H1 (cell line): Measurements from ENCODE around the gene BLCAP. TPM values are rescaled to one million over a fixed set of nuclear protein-coding genes. Genes with fewer than 3 reads are reported as not detected.

Source experiments
- CTCF ChIA-PET: fragments of 300-600 bp; sonication (Branson Sonifier 250); formaldehyde crosslinking; loops from one replicate; lab custom pipeline; 2021; ENCODE audit not compliant: partially characterized antibody; lab: Charles Lee
- POLR2A ChIA-PET: fragments of 300-600 bp; sonication (Branson Sonifier 250); formaldehyde crosslinking; loops from one replicate; lab custom pipeline; 2021; ENCODE audit warnings: inconsistent platforms; ENCODE audit not compliant: partially characterized antibody; lab: Charles Lee
- DNase-seq, 2 experiments: peaks; one replicate each; pipeline versions ENCODE4 v3.0.0 to v3.0.0-alpha.2; 2010 to 2022; ENCODE audit warnings: low spot score in 2 of 2, low read depth in 1 of 2, mixed read lengths in 1 of 2
- FAIRE-seq: peaks from 2 replicates; lab custom pipeline; 2011; peaks lifted over from hg19 to GRCh38; lab: Jason Lieb, UNC
- H2AFZ ChIP-seq: 2 replicates; pipeline ENCODE4 v1.8.1; 2012; ENCODE audit warnings: low read length, inconsistent platforms
- H2AK5ac ChIP-seq: 2 replicates; pipeline ENCODE4 v1.6.1; 2013; ENCODE audit warnings: low read depth, low read length
- H2BK120ac ChIP-seq: replicated peaks from 2 replicates; pipeline ENCODE3; 2013; ENCODE audit warnings: low read depth, low read length, inconsistent platforms
- H2BK12ac ChIP-seq: 2 replicates; pipeline ENCODE4 v1.6.1; 2013; ENCODE audit warnings: low read depth, low read length
- H2BK15ac ChIP-seq: 2 replicates; pipeline ENCODE4 v1.6.1; 2013; ENCODE audit warnings: low read length
- H2BK20ac ChIP-seq: 2 replicates; pipeline ENCODE4 v1.6.1; 2013; ENCODE audit warnings: low read length
- H2BK5ac ChIP-seq: 2 replicates; pipeline ENCODE4 v1.6.1; 2013; ENCODE audit warnings: low read depth, low read length
- H3K14ac ChIP-seq: 2 replicates; pipeline ENCODE4 v1.6.1; 2013; ENCODE audit warnings: inconsistent platforms; ENCODE audit not compliant: insufficient read length
- H3K18ac ChIP-seq: 2 replicates; pipeline ENCODE4 v1.6.1; 2013; ENCODE audit warnings: low read length; ENCODE audit errors: extremely low read depth
- H3K23ac ChIP-seq: 2 replicates; pipeline ENCODE4 v1.6.1; 2013; ENCODE audit warnings: inconsistent platforms; ENCODE audit not compliant: insufficient read length
- H3K23me2 ChIP-seq: 2 replicates; pipeline ENCODE4 v1.6.1; 2013; ENCODE audit warnings: low read depth, low read length
- H3K27ac ChIP-seq: 2 replicates; pipeline ENCODE4 v1.6.1; 2011; ENCODE audit warnings: low read depth, low read length, inconsistent platforms
- H3K27me3 ChIP-seq, 4 experiments: replicated peaks in 1 of 4; 1 replicate in 1 of 4; 2 replicates in 3 of 4; pipeline versions ENCODE4 v1.6.1 to v1.8.1; 2011 to 2013; ENCODE audit warnings: low read length in 3 of 4, mild to moderate bottlenecking in 3 of 4, inconsistent platforms in 2 of 4, mixed read lengths in 2 of 4, moderate library complexity in 1 of 4; ENCODE audit not compliant: control insufficient read depth in 3 of 4, insufficient read depth in 3 of 4; ENCODE audit errors: extremely low read depth in 1 of 4
- H3K36me3 ChIP-seq, 4 experiments: 2 replicates each; pipeline versions ENCODE4 v1.6.1 to v1.8.1; 2011 to 2013; ENCODE audit warnings: mild to moderate bottlenecking in 4 of 4, low read length in 3 of 4, moderate library complexity in 2 of 4, control low read depth in 1 of 4, inconsistent platforms in 1 of 4; ENCODE audit not compliant: insufficient read depth in 4 of 4, control insufficient read depth in 2 of 4
- H3K4ac ChIP-seq: replicated peaks from 2 replicates; pipeline ENCODE3; 2013; ENCODE audit warnings: low read length, low read depth, mixed read lengths, inconsistent platforms; ENCODE audit not compliant: insufficient read length
- H3K4me1 ChIP-seq, 4 experiments: replicated peaks in 1 of 4; 1 replicate in 1 of 4; 2 replicates in 3 of 4; pipeline versions ENCODE4 v1.6.1 to v1.8.1; 2011 to 2013; ENCODE audit warnings: low read length in 3 of 4, inconsistent platforms in 2 of 4, mixed read lengths in 1 of 4; ENCODE audit not compliant: insufficient read depth in 4 of 4, control insufficient read depth in 3 of 4
- H3K4me2 ChIP-seq, 2 experiments: 2 replicates each; pipeline versions ENCODE4 v1.6.1 to v1.8.1; 2011 to 2013; ENCODE audit warnings: low read depth in 2 of 2, low read length in 2 of 2, control low read depth in 1 of 2, inconsistent platforms in 1 of 2, mild to moderate bottlenecking in 1 of 2; ENCODE audit not compliant: insufficient read depth in 1 of 2
- H3K4me3 ChIP-seq, 4 experiments: fragments of 200-600, 300-600 bp in 1 of 4; sonication (generic), shearing (Covaris generic), sonication (Bioruptor Twin) in 1 of 4; 2 replicates each; pipeline versions ENCODE4 v1.5.1 to v1.8.1; 2011 to 2016; ENCODE audit warnings: low read length in 4 of 4, low read depth in 3 of 4, control low read depth in 2 of 4, inconsistent platforms in 2 of 4, mild to moderate bottlenecking in 2 of 4, mixed read lengths in 1 of 4, moderate library complexity in 1 of 4; ENCODE audit not compliant: insufficient read depth in 2 of 4; ENCODE audit errors: extremely low read depth in 1 of 4
- H3K56ac ChIP-seq: replicated peaks from 2 replicates; pipeline ENCODE3; 2013; ENCODE audit warnings: low read depth, mild to moderate bottlenecking, mixed read lengths, low read length, inconsistent platforms; ENCODE audit not compliant: insufficient read length
- H3K79me1 ChIP-seq: 2 replicates; pipeline ENCODE4 v1.6.1; 2013; ENCODE audit warnings: low read depth, low read length, control low read depth
- H3K79me2 ChIP-seq, 2 experiments: 2 replicates each; pipeline versions ENCODE4 v1.6.1 to v1.8.1; 2012 to 2013; ENCODE audit warnings: low read length in 2 of 2, mild to moderate bottlenecking in 2 of 2, inconsistent platforms in 1 of 2; ENCODE audit not compliant: insufficient read depth in 2 of 2, control insufficient read depth in 1 of 2
- H3K9ac ChIP-seq, 4 experiments: replicated peaks in 1 of 4; 1 replicate in 1 of 4; 2 replicates in 3 of 4; pipeline versions ENCODE4 v1.6.1 to v1.8.1; 2011 to 2013; ENCODE audit warnings: low read depth in 3 of 4, low read length in 3 of 4, control low read depth in 2 of 4, mild to moderate bottlenecking in 2 of 4, moderate library complexity in 2 of 4, inconsistent platforms in 1 of 4; ENCODE audit errors: extremely low read depth in 1 of 4
- H3K9me3 ChIP-seq, 2 experiments: 2 replicates each; pipeline versions ENCODE4 v1.6.1 to v1.8.1; 2012 to 2013; ENCODE audit warnings: mild to moderate bottlenecking in 2 of 2, moderate library complexity in 2 of 2, control low read depth in 1 of 2, inconsistent platforms in 1 of 2, low read depth in 1 of 2, low read length in 1 of 2, mixed read lengths in 1 of 2; ENCODE audit not compliant: insufficient read depth in 2 of 2
- H4K20me1 ChIP-seq, 2 experiments: replicated peaks in 1 of 2; 2 replicates each; pipeline versions ENCODE3 to v1.8.1; 2011 to 2013; ENCODE audit warnings: inconsistent platforms in 2 of 2, low read length in 2 of 2, mild to moderate bottlenecking in 1 of 2; ENCODE audit not compliant: insufficient read depth in 2 of 2, control insufficient read depth in 1 of 2
- H4K5ac ChIP-seq: 2 replicates; pipeline ENCODE4 v1.6.1; 2013; ENCODE audit warnings: low read length, low read depth, mixed read lengths, inconsistent platforms; ENCODE audit not compliant: insufficient read length
- H4K8ac ChIP-seq: 2 replicates; pipeline ENCODE4 v1.8.0; 2013; ENCODE audit warnings: mild to moderate bottlenecking, moderate library complexity, low read length, inconsistent platforms; ENCODE audit not compliant: insufficient read depth; ENCODE audit errors: extremely low read depth
- H4K91ac ChIP-seq: replicated peaks from 2 replicates; pipeline ENCODE3; 2013; ENCODE audit warnings: low read length, mixed read lengths, inconsistent platforms; ENCODE audit not compliant: insufficient read length
- BCL11A ChIP-seq, 2 experiments: IDR thresholded peaks; one replicate each; pipeline ENCODE4 v1.6.1; 2011; ENCODE audit warnings: low read depth in 2 of 2, low read length in 2 of 2, mild to moderate bottlenecking in 2 of 2
- CEBPB ChIP-seq: IDR thresholded peaks from 2 replicates; pipeline ENCODE4 v1.6.1; 2012; ENCODE audit warnings: low read depth, low read length
- CHD1 ChIP-seq: IDR thresholded peaks from 2 replicates; pipeline ENCODE4 v1.6.1; 2012; ENCODE audit warnings: low read depth, low read length, improper control_type of control experiment
- CHD2 ChIP-seq: IDR thresholded peaks from 2 replicates; pipeline ENCODE4 v1.6.1; 2012; ENCODE audit warnings: low read length, improper control_type of control experiment
- CREB1 ChIP-seq: IDR thresholded peaks from 2 replicates; pipeline ENCODE4 v1.6.1; 2012; ENCODE audit warnings: inconsistent platforms
- JUND ChIP-seq: IDR thresholded peaks from 2 replicates; pipeline ENCODE4 v1.6.1; 2011; ENCODE audit warnings: mild to moderate bottlenecking, improper control_type of control experiment, low read length
- KDM1A ChIP-seq: fragments of 200-600, 300-600 bp; sonication (generic); IDR thresholded peaks from 2 replicates; pipeline ENCODE4 v1.7.1; 2016; ENCODE audit warnings: mild to moderate bottlenecking, low read length, borderline replicate concordance
- KDM4A ChIP-seq: IDR thresholded peaks from one replicate; pipeline ENCODE4 v1.7.1; 2012; ENCODE audit warnings: low read depth, mild to moderate bottlenecking, moderate library complexity, low read length, inconsistent platforms; ENCODE audit not compliant: severe bottlenecking
- POU5F1 ChIP-seq: IDR thresholded peaks from 2 replicates; pipeline ENCODE4 v1.6.1; 2011; ENCODE audit warnings: low read depth, mild to moderate bottlenecking, low read length, moderate library complexity
- SIN3A ChIP-seq, 2 experiments: IDR thresholded peaks in 1 of 2; conservative IDR thresholded peaks in 1 of 2; 2 replicates each; pipeline ENCODE4 v1.6.1; 2011 to 2012; ENCODE audit warnings: low read length in 2 of 2, improper control_type of control experiment in 1 of 2, low read depth in 1 of 2, mild to moderate bottlenecking in 1 of 2
- SUZ12 ChIP-seq: fragments of 200-600 bp; sonication (generic); IDR thresholded peaks from 2 replicates; pipeline ENCODE4 v1.6.1; 2012; ENCODE audit warnings: mild to moderate bottlenecking, inconsistent platforms, low read length, moderate library complexity, mixed read lengths
- WGBS, 2 experiments: shearing (Covaris generic) in 1 of 2; methylation state at CpG; one replicate each; pipeline versions ENCODE4 v1.1.6 to v1.1.7; 2013 to 2015; ENCODE audit warnings: low lambda C conversion rate in 2 of 2, mixed read lengths in 2 of 2, inconsistent platforms in 1 of 2, low coverage in 1 of 2, missing lambda C conversion rate in 1 of 2; ENCODE audit not compliant: insufficient replicate concordance in 2 of 2, insufficient coverage in 1 of 2, insufficient read length in 1 of 2; ENCODE audit errors: extremely low coverage in 1 of 2, missing lambda C conversion rate in 1 of 2; 5-methylcytosine and 5-hydroxymethylcytosine counted together
- polyA plus RNA-seq, 7 experiments: library from polyadenylated mRNA; depleted of rRNA in 3 of 7; stranded (reverse) in 5 of 7; unstranded in 2 of 7; fragments of >200 nt in 5 of 7; fragments of 200-250 nt in 2 of 7; gene quantifications; 1 replicate in 5 of 7; 2 replicates in 1 of 7; 4 replicates in 1 of 7; pipeline versions ENCODE4 v1.2.1 to v1.2.3, GENCODE V29; 2011 to 2013; ENCODE audit warnings: missing spikeins in 2 of 7, mixed read lengths in 2 of 7
- total RNA-seq: library from RNA; stranded (reverse); fragmentation: NEBNext Ultra II Directional; extraction: Animal tissue kit (Norgen Biotek cat#: 25700); gene quantifications from 2 replicates; pipeline ENCODE4 v1.2.1, GENCODE V29; 2021
- TF ChIP-seq, protein P1 (sequence below): IDR thresholded peaks from 2 replicates; pipeline ENCODE4 v1.6.1; 2011; ENCODE audit warnings: low read depth, mild to moderate bottlenecking, low read length; ENCODE audit not compliant: insufficient read depth
- TF ChIP-seq, protein P2 (sequence below): IDR thresholded peaks from 2 replicates; pipeline ENCODE4 v1.6.1; 2012; ENCODE audit warnings: inconsistent platforms

The BLCAP gene
- total and polyA plus RNA-seq, 2 of the 8 experiments (the other 6 are each of a cell fraction or from before 2014, with no cell fraction given) = 60.3 to 72.2 TPM

DNA sequence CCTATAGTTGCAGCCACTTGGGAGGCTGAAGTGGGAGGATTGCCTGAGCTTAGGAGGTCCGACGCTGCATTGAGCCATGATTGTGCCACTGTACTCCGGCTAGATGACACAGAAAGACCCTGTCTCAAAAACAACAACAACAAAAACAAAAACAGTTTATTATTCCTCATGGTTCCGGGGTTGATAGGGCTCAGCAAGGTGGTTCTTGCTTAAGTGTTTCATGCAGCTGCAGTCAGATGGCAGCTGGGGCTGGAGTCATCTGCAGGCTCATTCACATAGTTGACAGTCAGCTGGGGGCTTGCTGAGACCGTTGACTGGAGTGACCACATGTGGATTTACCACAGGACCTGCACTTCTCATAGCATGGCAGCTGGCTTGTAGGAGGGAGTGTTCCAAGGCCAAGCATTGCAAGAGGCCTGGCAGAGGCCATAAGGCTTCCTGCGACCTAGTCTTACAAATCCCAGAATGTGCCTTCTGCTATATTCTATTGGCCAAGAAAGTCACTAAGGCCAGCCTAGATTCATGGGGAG is 35.5 kb downstream of the BLCAP start:
- H3K23ac ChIP-seq = no peak overlapping the region
- H3K4me1 ChIP-seq = no peaks in the 10 kb centered on the region
- H4K5ac ChIP-seq = no peak overlapping the region
- no peak overlapping the region for H4K91ac ChIP-seq
- 76% methylated on average over 6 of the region's 6 CpGs; no CpG with 5 or more reads in 1 of the 2 experiments for WGBS, 2 experiments
- no peaks in the 10 kb centered on the region; a peak in 2 of 7 replicates for H3K27me3 ChIP-seq
- H2BK5ac ChIP-seq = no peak overlapping the region
- FAIRE-seq (no peak), DNase-seq (no peak)
- no peak overlapping the region for H2AFZ ChIP-seq
- no peak overlapping the region for H3K9ac ChIP-seq
- no peaks in the 10 kb centered on the region; the same call in 1 of the 2 replicates for H3K23me2 ChIP-seq
- CTCF ChIA-PET = interaction anchor here (0.7 to 4.4 kb wide), 4 partner anchors 10 to 208 kb away, joined by 3 to 26 read pairs (median 3); no protein-coding TSS in a partner anchor
- no peak overlapping the region for H3K27ac ChIP-seq
- POLR2A ChIA-PET = interaction anchor here (0.7 to 12.4 kb wide), 6 partner anchors 13 to 36 kb away, joined by 3 to 106 read pairs (median 3); partner anchors contain the start of gene BLCAP
- H4K8ac ChIP-seq = no peak overlapping the region
- no peak overlapping the region for H3K14ac ChIP-seq
- H3K4me3 ChIP-seq = no peak overlapping the region
- H3K9me3 ChIP-seq = no peaks in the 10 kb centered on the region
- H3K79me1 ChIP-seq = no peaks in the 10 kb centered on the region
- no peak overlapping the region for H3K56ac ChIP-seq
- no peak overlapping the region for H2BK15ac ChIP-seq
- H3K18ac ChIP-seq = no peak overlapping the region
- H3K36me3 ChIP-seq = no peaks in the 10 kb centered on the region
- H2BK12ac ChIP-seq = no peak overlapping the region
- H3K79me2 ChIP-seq = no peaks in the 10 kb centered on the region
- H2AK5ac ChIP-seq = no peak overlapping the region
- H4K20me1 ChIP-seq = no peaks in the 10 kb centered on the region
- no peak overlapping the region for H3K4me2 ChIP-seq
- H2BK20ac ChIP-seq = no peak overlapping the region
- H2BK120ac ChIP-seq = no peak overlapping the region
- no peak overlapping the region for H3K4ac ChIP-seq
- TF ChIP-seq, protein P1, sequence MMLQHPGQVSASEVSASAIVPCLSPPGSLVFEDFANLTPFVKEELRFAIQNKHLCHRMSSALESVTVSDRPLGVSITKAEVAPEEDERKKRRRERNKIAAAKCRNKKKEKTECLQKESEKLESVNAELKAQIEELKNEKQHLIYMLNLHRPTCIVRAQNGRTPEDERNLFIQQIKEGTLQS = no peak
- TF ChIP-seq, protein P2, sequence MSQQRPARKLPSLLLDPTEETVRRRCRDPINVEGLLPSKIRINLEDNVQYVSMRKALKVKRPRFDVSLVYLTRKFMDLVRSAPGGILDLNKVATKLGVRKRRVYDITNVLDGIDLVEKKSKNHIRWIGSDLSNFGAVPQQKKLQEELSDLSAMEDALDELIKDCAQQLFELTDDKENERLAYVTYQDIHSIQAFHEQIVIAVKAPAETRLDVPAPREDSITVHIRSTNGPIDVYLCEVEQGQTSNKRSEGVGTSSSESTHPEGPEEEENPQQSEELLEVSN = no peak
- no peak for TF ChIP-seq POU5F1
- no peak for TF ChIP-seq KDM1A
- no peak for TF ChIP-seq CHD2
- no peak for TF ChIP-seq SIN3A (conservative IDR thresholded peaks at IDR 0.05 in 1 of 2, IDR thresholded peaks at IDR 0.05 in 1 of 2; ENCODE audit: low read depth in 1 of 2, low read length in 2 of 2)
- no peak for TF ChIP-seq CHD1
- no peak for TF ChIP-seq CEBPB
- TF ChIP-seq BCL11A (IDR thresholded peaks at IDR 0.05; ENCODE audit: low read depth in 2 of 2, low read length in 2 of 2) = no peak
- no peak for TF ChIP-seq CREB1
- TF ChIP-seq JUND = no peak
- no peak for TF ChIP-seq SUZ12
- TF ChIP-seq KDM4A = no peak
